Astrocyte (in vitro differentiated cells and primary cell): ENCODE measurements around the gene KDM4B. TPM values are rescaled to one million over a fixed set of nuclear protein-coding genes. Genes with fewer than 3 reads are reported as not detected.

Experiments
- DNase-seq: peaks from one replicate; pipeline ENCODE4 v3.0.0-alpha.2; 2010; ENCODE audit warnings: low read depth
- FAIRE-seq: peaks from 2 replicates; lab custom pipeline; 2011; peaks lifted over from hg19 to GRCh38; lab: Jason Lieb, UNC
- H2AFZ ChIP-seq: 2 replicates; pipeline ENCODE4 v1.6.0; 2012; ENCODE audit warnings: low read depth, low read length, inconsistent platforms
- H3K27ac ChIP-seq: 2 replicates; pipeline ENCODE4 v1.5.1; 2011; ENCODE audit warnings: low read depth, low read length, inconsistent platforms
- H3K27me3 ChIP-seq: 2 replicates; pipeline ENCODE4 v1.6.0; 2011; ENCODE audit warnings: low read length, inconsistent platforms; ENCODE audit not compliant: insufficient read depth
- H3K36me3 ChIP-seq: 2 replicates; pipeline ENCODE4 v1.5.1; 2011; ENCODE audit warnings: low read length, inconsistent platforms; ENCODE audit not compliant: insufficient read depth
- H3K4me1 ChIP-seq: 2 replicates; pipeline ENCODE4 v1.5.1; 2011; ENCODE audit warnings: low read length, inconsistent platforms; ENCODE audit not compliant: insufficient read depth
- H3K4me2 ChIP-seq: 2 replicates; pipeline ENCODE4 v1.6.0; 2012; ENCODE audit warnings: low read length, inconsistent platforms
- H3K4me3 ChIP-seq: 2 replicates; pipeline ENCODE4 v1.5.1; 2011; ENCODE audit warnings: low read depth, mild to moderate bottlenecking, low read length, inconsistent platforms; ENCODE audit not compliant: insufficient read depth
- H3K79me2 ChIP-seq: 2 replicates; pipeline ENCODE4 v1.6.0; 2012; ENCODE audit warnings: mild to moderate bottlenecking, low read length, inconsistent platforms; ENCODE audit not compliant: insufficient read depth
- H3K9ac ChIP-seq: 2 replicates; pipeline ENCODE4 v1.6.0; 2012; ENCODE audit warnings: mild to moderate bottlenecking, low read length, inconsistent platforms
- H3K9me3 ChIP-seq: 2 replicates; pipeline ENCODE4 v1.5.1; 2012; ENCODE audit warnings: low read depth, mild to moderate bottlenecking, low read length, inconsistent platforms; ENCODE audit not compliant: insufficient read depth
- H4K20me1 ChIP-seq: 2 replicates; pipeline ENCODE4 v1.6.0; 2012; ENCODE audit warnings: low read length, inconsistent platforms; ENCODE audit not compliant: insufficient read depth
- H3K27ac Mint-ChIP-seq: one replicate; pipeline ENCODE4 v1.8.0; 2021; ENCODE audit warnings: mild to moderate bottlenecking, mixed read lengths; ENCODE audit not compliant: unreplicated experiment
- H3K27me3 Mint-ChIP-seq: one replicate; pipeline ENCODE4 v1.8.0; 2021; ENCODE audit warnings: low read depth, mixed read lengths; ENCODE audit not compliant: unreplicated experiment
- H3K36me3 Mint-ChIP-seq: one replicate; pipeline ENCODE4 v1.8.0; 2021; ENCODE audit warnings: low read depth, mixed read lengths; ENCODE audit not compliant: unreplicated experiment
- H3K4me1 Mint-ChIP-seq: one replicate; pipeline ENCODE4 v1.8.0; 2021; ENCODE audit warnings: low read depth, mixed read lengths; ENCODE audit not compliant: unreplicated experiment
- H3K4me3 Mint-ChIP-seq: one replicate; pipeline ENCODE4 v1.8.0; 2021; ENCODE audit warnings: mild to moderate bottlenecking, moderate library complexity, mixed read lengths; ENCODE audit not compliant: unreplicated experiment
- H3K9me3 Mint-ChIP-seq: one replicate; pipeline ENCODE4 v1.8.0; 2021; ENCODE audit warnings: mild to moderate bottlenecking, mixed read lengths; ENCODE audit not compliant: unreplicated experiment
- EZH2 ChIP-seq: IDR thresholded peaks from 2 replicates; pipeline ENCODE4 v1.6.1; 2012; ENCODE audit warnings: mild to moderate bottlenecking, low read length, inconsistent platforms; ENCODE audit not compliant: insufficient read depth
- total RNA-seq: library from RNA; stranded (reverse); gene quantifications from 2 replicates; pipeline ENCODE4 v1.2.1, GENCODE V29; 2021
- TF ChIP-seq, protein P1 (sequence below): IDR thresholded peaks from 2 replicates; pipeline ENCODE4 v1.5.1; 2011; ENCODE audit warnings: low read depth, mild to moderate bottlenecking, inconsistent platforms, low read length, moderate library complexity; ENCODE audit not compliant: insufficient read depth

Gene KDM4B
- total RNA-seq, 1 donor from 2014 or later = 55.2 TPM

DNA sequence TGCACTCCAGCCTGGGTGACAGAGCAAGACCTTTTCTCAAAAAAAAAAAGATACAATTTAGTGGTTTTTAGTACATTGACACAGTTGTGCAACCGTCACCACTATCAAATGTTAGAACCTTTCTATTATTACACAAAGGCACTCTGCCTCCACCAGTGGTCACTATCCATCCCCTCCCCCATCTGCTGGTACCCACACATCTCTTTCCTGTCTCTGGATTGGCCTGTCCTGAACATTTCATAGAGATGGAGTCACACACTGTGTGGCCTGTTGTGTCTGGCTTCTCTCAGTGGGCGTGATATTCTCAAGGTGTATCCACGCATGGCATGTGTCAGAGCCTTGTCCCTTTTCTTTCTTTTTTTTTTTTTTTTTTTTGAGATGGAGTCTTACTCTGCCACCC is 11.2 kb downstream of the KDM4B start:
- no peaks in the 10 kb centered on the region for H3K9me3 ChIP-seq
- peaks cover 37% of the 10 kb centered on the region for H3K4me1 ChIP-seq
- H3K4me1 Mint-ChIP-seq = peaks cover 38% of the 10 kb centered on the region
- no peaks in the 10 kb centered on the region for H3K36me3 ChIP-seq
- H3K79me2 ChIP-seq = peaks cover 94% of the 10 kb centered on the region
- FAIRE-seq (no peak), DNase-seq (peak; percentile 53)
- no peaks in the 10 kb centered on the region for H3K27me3 ChIP-seq
- TF ChIP-seq, protein P1, sequence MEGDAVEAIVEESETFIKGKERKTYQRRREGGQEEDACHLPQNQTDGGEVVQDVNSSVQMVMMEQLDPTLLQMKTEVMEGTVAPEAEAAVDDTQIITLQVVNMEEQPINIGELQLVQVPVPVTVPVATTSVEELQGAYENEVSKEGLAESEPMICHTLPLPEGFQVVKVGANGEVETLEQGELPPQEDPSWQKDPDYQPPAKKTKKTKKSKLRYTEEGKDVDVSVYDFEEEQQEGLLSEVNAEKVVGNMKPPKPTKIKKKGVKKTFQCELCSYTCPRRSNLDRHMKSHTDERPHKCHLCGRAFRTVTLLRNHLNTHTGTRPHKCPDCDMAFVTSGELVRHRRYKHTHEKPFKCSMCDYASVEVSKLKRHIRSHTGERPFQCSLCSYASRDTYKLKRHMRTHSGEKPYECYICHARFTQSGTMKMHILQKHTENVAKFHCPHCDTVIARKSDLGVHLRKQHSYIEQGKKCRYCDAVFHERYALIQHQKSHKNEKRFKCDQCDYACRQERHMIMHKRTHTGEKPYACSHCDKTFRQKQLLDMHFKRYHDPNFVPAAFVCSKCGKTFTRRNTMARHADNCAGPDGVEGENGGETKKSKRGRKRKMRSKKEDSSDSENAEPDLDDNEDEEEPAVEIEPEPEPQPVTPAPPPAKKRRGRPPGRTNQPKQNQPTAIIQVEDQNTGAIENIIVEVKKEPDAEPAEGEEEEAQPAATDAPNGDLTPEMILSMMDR = no peak
- TF ChIP-seq EZH2 = no peak
- no peak overlapping the region for H3K9ac ChIP-seq
- H3K4me3 Mint-ChIP-seq = no peak overlapping the region
- no peaks in the 10 kb centered on the region for H3K27me3 Mint-ChIP-seq
- no peak overlapping the region for H3K27ac ChIP-seq
- H2AFZ ChIP-seq = no peak overlapping the region
- no peak overlapping the region for H3K4me3 ChIP-seq
- no peak overlapping the region for H3K4me2 ChIP-seq
- H3K9me3 Mint-ChIP-seq = no peaks in the 10 kb centered on the region
- peaks cover 10% of the 10 kb centered on the region for H3K36me3 Mint-ChIP-seq
- H3K27ac Mint-ChIP-seq = peak overlapping the region; percentile 44
- peaks cover 84% of the 10 kb centered on the region for H4K20me1 ChIP-seq

DNA sequence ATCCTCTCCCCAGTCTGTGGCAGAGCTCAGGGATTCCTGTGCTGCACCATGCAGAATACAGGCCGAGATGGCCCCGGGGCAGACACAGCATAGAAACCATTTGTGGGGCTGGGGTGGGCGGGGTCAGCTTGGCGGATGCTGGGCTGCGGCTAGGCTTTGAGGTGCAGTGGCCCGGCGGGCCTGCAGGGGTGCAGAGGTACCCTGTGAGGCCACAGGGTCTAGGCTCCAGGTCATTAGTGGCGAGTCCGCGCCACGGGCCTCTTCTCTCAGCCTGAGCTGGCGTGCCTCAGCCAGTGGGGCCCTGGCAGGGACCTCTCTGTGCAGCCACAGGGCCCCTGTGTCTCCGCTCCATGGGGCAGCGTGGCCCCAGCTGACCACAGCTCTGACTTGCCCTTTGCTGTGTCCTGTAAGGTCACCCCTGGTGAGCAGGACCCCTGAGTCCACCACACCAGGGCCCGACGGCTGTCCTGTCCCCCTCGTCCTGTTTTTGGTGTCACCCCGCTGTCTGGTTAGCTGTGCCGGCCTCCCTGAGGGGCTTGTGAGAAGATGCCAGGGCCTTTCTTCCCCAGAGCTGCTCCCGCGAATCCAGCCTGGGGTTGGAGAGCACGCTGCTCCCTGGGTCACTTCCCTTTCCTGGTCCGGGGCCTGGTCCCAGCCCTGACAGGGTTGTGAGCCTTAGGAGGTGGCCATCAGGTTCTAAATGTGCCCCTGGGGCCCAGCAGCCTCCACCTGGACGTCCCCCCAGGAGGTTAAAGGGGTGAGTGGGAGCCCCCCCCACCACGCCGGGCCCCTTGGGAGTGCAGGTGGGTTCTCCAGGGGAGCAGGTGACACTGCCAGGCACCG is 12.1 kb downstream of the KDM4B start:
- Mint-ChIP-seq H3K27ac (peak overlapping the region; percentile 14), H3K9me3 (no peaks in the 10 kb centered on the region), H3K4me1 (peaks cover 42% of the 10 kb centered on the region), H3K36me3 (peaks cover 7% of the 10 kb centered on the region), H3K4me3 (no peak overlapping the region), H3K27me3 (no peaks in the 10 kb centered on the region)
- peaks cover 84% of the 10 kb centered on the region for H4K20me1 ChIP-seq
- no peaks in the 10 kb centered on the region for H3K36me3 ChIP-seq
- no peak overlapping the region for H3K27ac ChIP-seq
- H3K4me2 ChIP-seq = no peak overlapping the region
- H3K27me3 ChIP-seq = no peaks in the 10 kb centered on the region
- H3K9ac ChIP-seq = no peak overlapping the region
- no peak for DNase-seq
- H3K4me1 ChIP-seq = peaks cover 35% of the 10 kb centered on the region
- H2AFZ ChIP-seq = no peak overlapping the region
- H3K79me2 ChIP-seq = peaks cover 94% of the 10 kb centered on the region
- no peak for FAIRE-seq
- no peak overlapping the region for H3K4me3 ChIP-seq
- TF ChIP-seq, protein P1 = no peak
- TF ChIP-seq EZH2 = no peak
- H3K9me3 ChIP-seq = no peaks in the 10 kb centered on the region

DNA sequence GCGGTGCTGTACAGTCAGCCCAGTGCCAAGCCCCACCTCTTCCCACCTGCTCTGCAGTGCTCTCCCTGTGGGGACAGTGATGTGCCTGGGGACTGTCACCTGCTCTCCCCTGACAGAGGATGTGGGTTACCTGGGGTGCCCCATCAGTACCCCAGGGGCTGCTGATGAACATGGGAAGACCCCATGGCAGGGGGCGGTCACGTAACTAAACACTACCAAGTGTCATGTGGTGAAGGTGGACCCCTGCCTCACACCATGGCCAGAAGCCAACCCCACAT is 12.7 kb downstream of the KDM4B start:
- no peaks in the 10 kb centered on the region for H3K9me3 Mint-ChIP-seq
- H3K4me1 Mint-ChIP-seq = peaks cover 43% of the 10 kb centered on the region
- Histone ChIP-seq H3K4me1 (peaks cover 30% of the 10 kb centered on the region), H3K9ac (no peak overlapping the region), H3K27ac (no peak overlapping the region), H3K4me2 (no peak overlapping the region), H3K4me3 (no peak overlapping the region), H3K36me3 (no peaks in the 10 kb centered on the region), H3K79me2 (peaks cover 94% of the 10 kb centered on the region), H3K9me3 (no peaks in the 10 kb centered on the region), H3K27me3 (no peaks in the 10 kb centered on the region), H2AFZ (no peak overlapping the region), H4K20me1 (peaks cover 85% of the 10 kb centered on the region)
- no peak for DNase-seq
- H3K36me3 Mint-ChIP-seq = peaks cover 3% of the 10 kb centered on the region
- no peak for FAIRE-seq
- no peak overlapping the region for H3K27ac Mint-ChIP-seq
- TF ChIP-seq, protein P1 = no peak
- TF ChIP-seq EZH2 = no peak
- H3K4me3 Mint-ChIP-seq = no peak overlapping the region
- H3K27me3 Mint-ChIP-seq = no peaks in the 10 kb centered on the region
